HepG2 (cell line): ENCODE data around the gene SLC22A23.
A peak's percentile ranks its signal among the peaks of the same experiment; 100 is the strongest.

Experiments
- EP300 ChIP-seq, 3 experiments: sonication (generic) in 1 of 3; formaldehyde crosslinking in 1 of 3; IDR thresholded peaks; 2 replicates each; pipeline versions ENCODE4 v1.5.1 to v1.6.1; 2011 to 2020; ENCODE audit warnings: low read depth in 2 of 3, low read length in 2 of 3, borderline replicate concordance in 1 of 3, improper control_type of control experiment in 1 of 3, mild to moderate bottlenecking in 1 of 3, missing genetic modification reagents in 1 of 3, moderate library complexity in 1 of 3
- GTF2F1 ChIP-seq: fragments of 150-350 bp; IDR thresholded peaks from 2 replicates; pipeline ENCODE4 v1.6.1; 2014; ENCODE audit warnings: low read length
- HDAC2 ChIP-seq: sonication (generic); formaldehyde crosslinking; IDR thresholded peaks from 2 replicates; pipeline ENCODE4 v1.4.0; 2020; ENCODE audit warnings: missing genetic modification reagents
- POLR2A ChIP-seq, 2 experiments: IDR thresholded peaks; 2 replicates each; pipeline ENCODE4 v1.6.1; 2011; ENCODE audit warnings: low read depth in 2 of 2, low read length in 2 of 2, mild to moderate bottlenecking in 1 of 2, moderate library complexity in 1 of 2; ENCODE audit not compliant: insufficient read depth in 1 of 2
- POLR2AphosphoS5 ChIP-seq: IDR thresholded peaks from 2 replicates; pipeline ENCODE4 v1.6.1; 2012; ENCODE audit warnings: low read depth, low read length
- SATB2 ChIP-seq: sonication (generic); formaldehyde crosslinking; IDR thresholded peaks from 2 replicates; pipeline ENCODE4 v1.5.0; 2020; ENCODE audit warnings: missing genetic modification reagents
- XRCC5 ChIP-seq: fragments of 200-400 bp; formaldehyde crosslinking; optimal IDR thresholded peaks from 2 replicates; pipeline ENCODE3; 2017; ENCODE audit warnings: mild to moderate bottlenecking, low read length
- ZFX ChIP-seq: sonication (generic); formaldehyde crosslinking; IDR thresholded peaks from 2 replicates; pipeline ENCODE4 v1.4.0; 2020; ENCODE audit warnings: mild to moderate bottlenecking, low read depth, missing genetic modification reagents, moderate library complexity
- TF ChIP-seq, protein P1 (sequence below): sonication (generic); formaldehyde crosslinking; IDR thresholded peaks from 2 replicates; pipeline ENCODE4 v1.8.0; 2022; ENCODE audit warnings: mild to moderate bottlenecking, missing genetic modification reagents, moderate library complexity
- TF ChIP-seq, protein P2 (sequence below): sonication (generic); formaldehyde crosslinking; IDR thresholded peaks from 2 replicates; pipeline ENCODE4 v1.5.1; 2020; ENCODE audit warnings: mild to moderate bottlenecking, missing genetic modification reagents, moderate library complexity

DNA sequence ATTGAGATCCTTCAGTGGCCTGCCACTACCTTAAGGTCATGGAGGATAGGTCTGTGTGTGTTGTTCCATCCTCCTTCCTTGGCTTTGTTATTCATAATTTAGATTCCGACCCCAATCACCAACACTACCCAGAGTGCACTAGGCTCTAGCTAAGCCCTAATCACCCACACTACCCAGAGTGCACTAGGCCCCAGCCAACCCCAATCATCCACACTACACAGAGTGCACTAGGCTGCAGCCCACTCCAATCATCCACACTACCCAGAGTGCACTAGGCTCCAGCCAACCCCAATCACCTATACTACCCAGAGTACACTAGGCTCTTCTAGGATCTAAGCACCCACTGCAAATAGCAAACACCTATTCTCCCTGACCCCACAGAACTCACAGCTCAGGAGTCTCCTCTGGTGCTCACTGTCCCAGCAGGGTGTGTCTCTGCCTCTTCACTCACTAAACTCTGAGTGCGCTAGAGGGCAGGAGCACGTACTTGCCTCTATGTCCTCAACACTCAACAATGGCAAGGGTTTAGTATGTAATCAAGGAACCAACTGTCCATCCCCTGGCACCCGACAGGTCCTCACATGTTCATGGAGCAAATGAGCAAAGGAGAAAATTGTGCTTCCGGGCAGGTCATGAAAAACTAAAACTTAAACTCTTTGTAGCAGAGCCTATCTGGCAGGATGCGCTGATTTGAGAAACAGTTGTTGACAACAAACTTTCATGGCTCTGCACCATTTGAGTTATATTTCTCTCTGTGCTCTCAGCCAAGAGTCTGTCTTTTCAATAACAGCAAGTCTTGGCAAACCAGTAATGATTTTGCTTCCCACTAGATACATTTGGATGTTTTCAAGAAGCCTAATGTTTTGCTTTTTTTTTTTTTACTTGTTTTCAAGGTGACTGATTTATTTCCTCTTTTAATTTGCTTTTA lies 54.3 kb downstream of the SLC22A23 start:
- TF ChIP-seq, protein P1, sequence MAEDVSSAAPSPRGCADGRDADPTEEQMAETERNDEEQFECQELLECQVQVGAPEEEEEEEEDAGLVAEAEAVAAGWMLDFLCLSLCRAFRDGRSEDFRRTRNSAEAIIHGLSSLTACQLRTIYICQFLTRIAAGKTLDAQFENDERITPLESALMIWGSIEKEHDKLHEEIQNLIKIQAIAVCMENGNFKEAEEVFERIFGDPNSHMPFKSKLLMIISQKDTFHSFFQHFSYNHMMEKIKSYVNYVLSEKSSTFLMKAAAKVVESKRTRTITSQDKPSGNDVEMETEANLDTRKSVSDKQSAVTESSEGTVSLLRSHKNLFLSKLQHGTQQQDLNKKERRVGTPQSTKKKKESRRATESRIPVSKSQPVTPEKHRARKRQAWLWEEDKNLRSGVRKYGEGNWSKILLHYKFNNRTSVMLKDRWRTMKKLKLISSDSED (CRISPR knock-in tag) = no peak
- no peak for TF ChIP-seq POLR2AphosphoS5
- 0 out of 4 replicates have a peak, but pooled peaks of 1 of the 2 experiments have one; percentile 18 for TF ChIP-seq POLR2A (IDR thresholded peaks at IDR 0.05; ENCODE audit: insufficient read depth in 1 of 2, low read depth in 2 of 2, low read length in 2 of 2)
- no peak for TF ChIP-seq GTF2F1
- no peak for TF ChIP-seq SATB2 (CRISPR knock-in tag)
- TF ChIP-seq, protein P2, sequence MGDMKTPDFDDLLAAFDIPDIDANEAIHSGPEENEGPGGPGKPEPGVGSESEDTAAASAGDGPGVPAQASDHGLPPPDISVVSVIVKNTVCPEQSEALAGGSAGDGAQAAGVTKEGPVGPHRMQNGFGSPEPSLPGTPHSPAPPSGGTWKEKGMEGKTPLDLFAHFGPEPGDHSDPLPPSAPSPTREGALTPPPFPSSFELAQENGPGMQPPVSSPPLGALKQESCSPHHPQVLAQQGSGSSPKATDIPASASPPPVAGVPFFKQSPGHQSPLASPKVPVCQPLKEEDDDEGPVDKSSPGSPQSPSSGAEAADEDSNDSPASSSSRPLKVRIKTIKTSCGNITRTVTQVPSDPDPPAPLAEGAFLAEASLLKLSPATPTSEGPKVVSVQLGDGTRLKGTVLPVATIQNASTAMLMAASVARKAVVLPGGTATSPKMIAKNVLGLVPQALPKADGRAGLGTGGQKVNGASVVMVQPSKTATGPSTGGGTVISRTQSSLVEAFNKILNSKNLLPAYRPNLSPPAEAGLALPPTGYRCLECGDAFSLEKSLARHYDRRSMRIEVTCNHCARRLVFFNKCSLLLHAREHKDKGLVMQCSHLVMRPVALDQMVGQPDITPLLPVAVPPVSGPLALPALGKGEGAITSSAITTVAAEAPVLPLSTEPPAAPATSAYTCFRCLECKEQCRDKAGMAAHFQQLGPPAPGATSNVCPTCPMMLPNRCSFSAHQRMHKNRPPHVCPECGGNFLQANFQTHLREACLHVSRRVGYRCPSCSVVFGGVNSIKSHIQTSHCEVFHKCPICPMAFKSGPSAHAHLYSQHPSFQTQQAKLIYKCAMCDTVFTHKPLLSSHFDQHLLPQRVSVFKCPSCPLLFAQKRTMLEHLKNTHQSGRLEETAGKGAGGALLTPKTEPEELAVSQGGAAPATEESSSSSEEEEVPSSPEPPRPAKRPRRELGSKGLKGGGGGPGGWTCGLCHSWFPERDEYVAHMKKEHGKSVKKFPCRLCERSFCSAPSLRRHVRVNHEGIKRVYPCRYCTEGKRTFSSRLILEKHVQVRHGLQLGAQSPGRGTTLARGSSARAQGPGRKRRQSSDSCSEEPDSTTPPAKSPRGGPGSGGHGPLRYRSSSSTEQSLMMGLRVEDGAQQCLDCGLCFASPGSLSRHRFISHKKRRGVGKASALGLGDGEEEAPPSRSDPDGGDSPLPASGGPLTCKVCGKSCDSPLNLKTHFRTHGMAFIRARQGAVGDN (CRISPR knock-in tag) = peak; percentile 66
- TF ChIP-seq HDAC2 (CRISPR knock-in tag) = no peak
- no peak for TF ChIP-seq EP300 (IDR thresholded peaks at IDR 0.05; ENCODE audit: low read depth in 2 of 2, low read length in 2 of 2)
- no peak for TF ChIP-seq EP300 (CRISPR knock-in tag; IDR thresholded peaks at IDR 0.05; ENCODE audit: borderline replicate concordance)
- no peak for TF ChIP-seq ZFX (CRISPR knock-in tag)
- TF ChIP-seq XRCC5 = no peak
